GM10266 (cell line): ENCODE results near the gene FMN1.

ENCODE experiments used
- DNase-seq: peaks from one replicate; pipeline ENCODE4 v3.0.0; 2012; ENCODE audit errors: extremely low spot score
- TF ChIP-seq, protein P1 (sequence below): IDR thresholded peaks from 2 replicates; pipeline ENCODE4 v1.5.1; 2012; ENCODE audit warnings: mild to moderate bottlenecking, low read depth; ENCODE audit not compliant: control insufficient read depth, insufficient read depth; ENCODE audit errors: missing control alignments

FMN1 gene

DNA sequence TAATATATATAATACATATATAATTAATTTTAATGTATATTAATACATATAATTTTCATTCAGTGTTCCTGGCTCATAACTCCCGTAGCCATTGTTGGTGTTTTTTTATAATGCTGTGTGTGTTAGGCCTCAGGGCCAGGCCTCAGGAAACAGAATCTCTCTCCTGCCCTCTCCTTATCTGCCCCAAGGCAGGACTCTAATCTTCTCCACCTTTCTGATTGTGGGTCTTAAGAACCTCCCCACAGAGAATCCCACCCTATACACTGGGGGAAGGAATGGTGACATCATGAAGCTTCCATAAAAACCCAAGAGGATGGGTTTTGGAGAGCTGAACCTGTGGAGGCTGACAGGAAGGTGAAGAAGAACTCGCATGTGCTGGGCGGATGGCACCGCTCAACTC is 4.0 kb upstream of the FMN1 start:
- TF ChIP-seq, protein P1, sequence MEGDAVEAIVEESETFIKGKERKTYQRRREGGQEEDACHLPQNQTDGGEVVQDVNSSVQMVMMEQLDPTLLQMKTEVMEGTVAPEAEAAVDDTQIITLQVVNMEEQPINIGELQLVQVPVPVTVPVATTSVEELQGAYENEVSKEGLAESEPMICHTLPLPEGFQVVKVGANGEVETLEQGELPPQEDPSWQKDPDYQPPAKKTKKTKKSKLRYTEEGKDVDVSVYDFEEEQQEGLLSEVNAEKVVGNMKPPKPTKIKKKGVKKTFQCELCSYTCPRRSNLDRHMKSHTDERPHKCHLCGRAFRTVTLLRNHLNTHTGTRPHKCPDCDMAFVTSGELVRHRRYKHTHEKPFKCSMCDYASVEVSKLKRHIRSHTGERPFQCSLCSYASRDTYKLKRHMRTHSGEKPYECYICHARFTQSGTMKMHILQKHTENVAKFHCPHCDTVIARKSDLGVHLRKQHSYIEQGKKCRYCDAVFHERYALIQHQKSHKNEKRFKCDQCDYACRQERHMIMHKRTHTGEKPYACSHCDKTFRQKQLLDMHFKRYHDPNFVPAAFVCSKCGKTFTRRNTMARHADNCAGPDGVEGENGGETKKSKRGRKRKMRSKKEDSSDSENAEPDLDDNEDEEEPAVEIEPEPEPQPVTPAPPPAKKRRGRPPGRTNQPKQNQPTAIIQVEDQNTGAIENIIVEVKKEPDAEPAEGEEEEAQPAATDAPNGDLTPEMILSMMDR: no peak
- no peak for DNase-seq

DNA sequence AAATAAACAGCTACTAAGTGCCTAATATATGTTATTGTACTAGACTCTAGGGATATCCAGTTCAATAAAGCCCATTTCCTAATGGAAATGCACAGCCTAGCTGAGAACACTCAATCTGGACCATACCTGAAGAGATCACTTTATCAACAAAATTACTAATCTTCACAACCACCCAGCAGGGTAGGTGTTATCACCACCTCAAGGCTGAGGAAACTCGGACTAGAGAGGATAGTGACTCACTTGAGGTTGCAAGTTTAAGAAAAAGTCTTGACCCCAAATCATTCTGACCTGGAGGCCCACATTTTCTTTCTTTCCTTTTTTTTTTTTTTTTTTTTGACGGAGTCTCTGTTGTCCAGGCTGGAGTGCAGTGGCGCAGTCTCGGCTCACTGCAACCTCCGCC is 3.1 kb upstream of the FMN1 start:
- DNase-seq: no peak
- TF ChIP-seq, protein P1: no peak

DNA sequence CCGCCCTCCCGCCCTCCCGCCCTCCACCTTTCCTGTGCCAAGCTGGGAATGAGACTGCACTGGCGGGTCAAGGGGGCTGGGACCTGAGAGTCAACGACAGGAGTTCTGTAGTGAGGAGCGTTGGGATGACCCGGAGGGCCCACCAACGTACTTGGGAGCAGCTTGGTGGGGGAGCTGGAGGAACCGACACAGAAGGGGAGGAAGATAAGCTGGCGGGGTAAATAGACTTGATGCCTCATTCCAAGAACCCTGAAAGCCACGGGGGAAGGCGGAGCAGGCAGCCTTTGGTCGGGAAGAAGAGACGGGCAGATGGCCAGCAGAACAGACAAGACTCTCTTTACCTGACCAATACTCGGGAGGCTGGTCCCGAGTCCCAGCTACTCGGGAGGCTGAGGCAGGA is 277 bp downstream of the FMN1 start:
- TF ChIP-seq, protein P1: no peak
- no peak for DNase-seq

DNA sequence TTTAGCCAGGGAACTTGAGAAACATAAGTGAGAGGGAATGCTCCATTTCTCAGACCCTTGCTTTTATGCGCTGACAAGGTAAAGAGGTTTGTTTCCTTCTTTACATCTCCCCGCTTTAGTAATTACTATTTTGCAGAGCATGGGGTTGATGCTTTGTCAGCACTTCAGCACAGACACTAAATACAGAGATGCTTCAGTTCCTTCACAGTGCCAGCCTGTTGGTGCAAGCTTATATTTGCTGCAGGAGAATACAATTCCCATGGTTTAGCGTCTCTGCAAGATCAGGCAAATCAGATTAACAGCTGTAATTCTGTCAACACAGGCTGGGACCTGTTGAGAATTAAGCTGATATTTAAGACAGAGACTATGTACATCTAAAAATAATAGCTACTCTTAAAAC is 2.9 kb downstream of the FMN1 start:
- DNase-seq: no peak
- TF ChIP-seq, protein P1: no peak

DNA sequence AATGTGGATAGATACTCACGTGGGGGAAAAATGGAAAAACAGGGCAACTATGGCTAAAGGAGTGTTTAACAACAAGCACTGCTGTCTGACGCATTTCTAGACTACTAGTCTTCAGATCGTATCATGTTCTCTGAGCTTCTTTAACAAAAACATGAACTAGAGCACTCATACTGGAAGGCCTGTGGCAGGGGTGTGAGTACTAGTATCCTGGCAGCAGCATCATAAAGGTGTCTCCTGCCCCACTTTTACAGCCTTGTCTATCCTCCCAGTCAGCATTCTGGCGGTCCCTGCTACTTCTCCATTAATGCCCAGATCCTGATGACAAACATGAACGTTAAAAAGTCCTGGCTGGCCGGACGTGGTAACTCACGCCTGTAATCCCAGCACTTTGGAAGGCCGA is 4.0 kb downstream of the FMN1 start:
- TF ChIP-seq, protein P1: no peak
- DNase-seq: no peak

DNA sequence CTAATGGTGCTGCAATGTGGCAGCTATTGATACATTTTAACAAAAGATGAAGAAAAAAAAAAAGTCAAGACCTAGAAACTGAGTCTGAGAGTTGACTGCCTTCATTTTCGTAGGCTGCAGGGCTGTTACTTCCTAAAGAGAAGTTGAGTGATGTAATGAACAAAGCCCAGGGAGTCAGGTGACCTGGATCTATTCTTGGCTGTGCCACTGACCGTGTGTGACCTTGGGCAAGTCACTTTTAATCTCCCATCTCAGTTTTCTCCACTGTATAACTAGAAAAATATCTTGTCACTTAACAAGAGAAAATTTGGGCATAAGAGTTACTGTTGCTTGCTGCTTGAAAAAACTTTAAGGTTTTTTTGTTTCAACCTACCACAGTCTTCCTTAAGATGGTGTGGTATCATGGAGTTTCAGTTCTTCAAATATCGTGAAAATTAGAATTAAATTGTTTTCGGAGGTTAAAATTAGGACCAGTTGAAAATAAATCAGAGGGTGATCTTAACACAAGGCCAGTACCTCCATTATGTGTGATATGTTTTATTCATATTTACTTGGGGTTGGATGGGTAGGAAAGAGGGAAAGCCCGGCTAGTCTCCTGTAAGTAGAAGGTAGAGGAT is 5.8 kb downstream of the FMN1 start:
- DNase-seq: no peak
- TF ChIP-seq, protein P1: no peak

DNA sequence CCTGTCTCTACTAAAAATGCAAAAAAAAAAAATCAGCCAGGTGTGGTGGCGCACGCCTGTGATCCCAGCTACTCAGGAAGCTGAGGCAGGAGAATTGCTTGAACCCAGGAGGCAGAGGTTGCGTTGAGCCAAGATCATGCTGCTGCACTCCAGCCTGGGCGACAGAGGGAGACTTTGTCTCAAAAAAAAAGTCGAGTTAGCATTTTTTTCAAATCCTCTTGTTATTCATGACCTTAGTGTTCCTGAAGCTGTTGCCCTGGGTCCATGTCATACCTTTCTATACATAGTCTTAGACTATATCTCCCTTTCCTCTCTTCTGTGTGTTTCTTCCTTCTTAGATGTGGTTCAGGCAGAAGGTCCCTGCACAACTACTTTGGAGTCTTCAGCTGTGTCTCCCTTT is 6.4 kb downstream of the FMN1 start:
- TF ChIP-seq, protein P1: no peak
- DNase-seq: no peak
